IPS-18c (cell line): Measurements from ENCODE around the gene SRSF1.
"Not testable (repeated sequence)": the region's sequence is repeated elsewhere in the genome, so short reads cannot be mapped to it uniquely, and the experiment has no call there.

ENCODE experiments used
- H3K4me3 ChIP-seq: 2 replicates; pipeline ENCODE4 v1.7.0; 2013; ENCODE audit warnings: low read depth, mild to moderate bottlenecking, low read length, moderate library complexity; ENCODE audit not compliant: insufficient read depth
- H3K9me3 ChIP-seq: one replicate; pipeline ENCODE4 v1.6.1; 2013; ENCODE audit warnings: mild to moderate bottlenecking, low read length, moderate library complexity; ENCODE audit not compliant: control insufficient read depth, insufficient read depth

Gene SRSF1

DNA sequence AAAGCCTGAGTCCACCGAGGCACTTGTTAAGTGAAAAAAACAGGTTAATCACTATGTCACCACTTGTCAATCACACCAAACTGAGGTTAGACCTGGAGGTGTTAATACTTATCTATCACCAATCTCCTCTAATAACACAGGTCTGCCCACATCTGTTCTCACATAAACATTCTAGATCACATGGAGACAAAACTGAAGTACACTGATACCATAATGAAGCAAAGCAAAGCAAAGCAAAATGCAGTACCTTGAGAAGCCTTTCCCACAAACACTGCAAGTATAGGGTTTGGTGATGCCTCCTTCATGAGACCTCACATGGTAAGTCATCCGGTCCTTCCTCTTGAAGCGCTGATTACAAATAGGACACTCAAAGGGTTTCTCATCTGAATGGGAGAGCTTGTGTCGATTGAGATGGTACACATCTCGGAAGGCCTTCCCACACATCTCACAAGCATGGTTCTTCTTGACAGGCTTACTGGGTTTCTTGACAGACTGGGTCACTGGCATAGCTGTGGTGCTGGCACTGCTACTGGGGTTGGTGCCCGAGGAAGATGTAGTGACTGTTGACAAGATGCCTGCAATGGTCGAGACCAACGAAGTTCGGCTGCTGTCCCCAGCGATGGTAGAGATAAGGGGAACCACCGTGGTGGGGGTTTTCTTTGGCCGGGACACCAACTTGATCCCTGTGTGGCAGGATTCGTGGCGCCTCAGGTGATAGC lies 24.4 kb downstream of the SRSF1 start:
- no peak overlapping the region for H3K4me3 ChIP-seq

DNA sequence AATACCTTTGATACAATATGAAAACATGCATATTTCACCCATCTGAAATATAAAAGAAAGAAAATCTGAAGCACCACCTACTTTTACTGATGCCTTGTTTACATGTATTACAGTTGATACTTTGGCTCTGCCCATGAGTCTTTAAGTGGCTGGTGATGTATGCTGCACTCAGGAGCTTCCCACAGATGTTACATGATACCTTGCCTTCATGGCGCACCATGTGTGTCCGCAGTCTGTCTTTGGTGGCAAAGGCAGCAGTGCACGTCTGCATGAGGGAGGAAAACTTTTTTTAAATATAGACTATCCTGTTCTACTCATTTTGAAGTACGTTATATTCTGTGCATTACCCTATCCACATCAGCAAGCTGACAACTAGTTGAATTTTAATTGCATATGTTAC lies 26.5 kb downstream of the SRSF1 start:
- H3K9me3 ChIP-seq, result no peaks in the 10 kb centered on the region

More for the DNA sequence above, 24.4 kb downstream of the SRSF1 start:
- no peaks in the 10 kb centered on the region for H3K9me3 ChIP-seq

DNA sequence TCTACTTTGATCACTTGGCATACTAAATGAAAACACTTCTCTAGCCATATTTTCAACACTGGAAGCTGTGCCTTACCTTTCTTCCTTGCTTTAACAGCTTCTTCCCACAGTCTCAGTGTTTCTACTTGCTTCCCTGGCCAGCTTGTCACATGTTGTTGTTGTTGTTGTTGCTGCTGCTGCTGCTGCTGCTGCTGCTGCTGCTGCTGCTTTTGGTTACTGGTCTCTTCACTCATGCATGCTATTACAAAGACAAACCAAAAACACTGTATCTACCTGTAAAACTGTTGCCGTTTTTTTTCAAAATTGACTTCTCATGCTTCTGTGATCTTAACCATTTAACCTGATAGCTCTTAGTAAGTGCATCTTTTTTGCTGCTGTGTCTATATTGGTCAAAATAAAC lies 28.0 kb downstream of the SRSF1 start:
- Histone ChIP-seq H3K9me3 (no peaks in the 10 kb centered on the region), H3K4me3 (no peak overlapping the region)

More for the DNA sequence above, 26.5 kb downstream of the SRSF1 start:
- H3K4me3 ChIP-seq, result no peak overlapping the region

DNA sequence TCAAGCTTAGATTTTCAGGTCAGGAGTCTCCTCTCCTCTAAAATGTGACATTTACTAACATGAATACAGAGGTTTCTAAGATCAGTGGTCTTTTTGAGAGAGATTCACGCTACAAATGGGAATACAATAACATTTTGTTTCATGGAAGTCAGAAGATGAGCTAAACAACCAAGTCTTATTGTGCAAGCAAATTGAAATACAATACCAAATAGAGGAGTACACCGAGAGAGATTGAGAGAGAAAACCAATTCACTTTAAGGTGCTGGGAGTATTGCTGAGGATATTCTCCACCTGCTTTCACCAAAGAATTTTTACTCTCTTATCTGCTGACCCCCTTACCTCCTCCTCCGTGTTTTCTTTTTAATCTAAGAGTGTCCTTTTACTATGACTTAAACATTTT lies 30.5 kb downstream of the SRSF1 start:
- H3K4me3 ChIP-seq, result no peak overlapping the region
- no peaks in the 10 kb centered on the region for H3K9me3 ChIP-seq

DNA sequence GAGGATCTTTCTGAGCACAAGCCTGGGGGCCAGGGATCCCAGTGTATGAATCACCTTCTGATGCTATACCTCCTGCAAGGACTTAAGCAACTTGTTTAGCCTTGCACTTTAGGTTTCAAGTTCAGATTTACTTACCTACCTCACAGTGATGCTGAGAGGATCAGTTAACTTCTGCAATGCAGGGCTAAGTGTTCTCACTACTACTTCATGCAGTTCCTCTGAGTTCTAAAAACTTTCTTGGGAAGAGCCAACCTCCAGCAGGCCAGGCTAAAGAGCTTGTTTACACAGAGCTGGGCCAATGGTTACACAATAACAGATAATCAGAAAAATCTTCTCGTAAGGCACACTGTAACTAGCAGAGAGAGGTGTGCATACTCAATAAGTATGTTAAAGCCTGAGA lies 32.0 kb downstream of the SRSF1 start:
- no peaks in the 10 kb centered on the region for H3K9me3 ChIP-seq

DNA sequence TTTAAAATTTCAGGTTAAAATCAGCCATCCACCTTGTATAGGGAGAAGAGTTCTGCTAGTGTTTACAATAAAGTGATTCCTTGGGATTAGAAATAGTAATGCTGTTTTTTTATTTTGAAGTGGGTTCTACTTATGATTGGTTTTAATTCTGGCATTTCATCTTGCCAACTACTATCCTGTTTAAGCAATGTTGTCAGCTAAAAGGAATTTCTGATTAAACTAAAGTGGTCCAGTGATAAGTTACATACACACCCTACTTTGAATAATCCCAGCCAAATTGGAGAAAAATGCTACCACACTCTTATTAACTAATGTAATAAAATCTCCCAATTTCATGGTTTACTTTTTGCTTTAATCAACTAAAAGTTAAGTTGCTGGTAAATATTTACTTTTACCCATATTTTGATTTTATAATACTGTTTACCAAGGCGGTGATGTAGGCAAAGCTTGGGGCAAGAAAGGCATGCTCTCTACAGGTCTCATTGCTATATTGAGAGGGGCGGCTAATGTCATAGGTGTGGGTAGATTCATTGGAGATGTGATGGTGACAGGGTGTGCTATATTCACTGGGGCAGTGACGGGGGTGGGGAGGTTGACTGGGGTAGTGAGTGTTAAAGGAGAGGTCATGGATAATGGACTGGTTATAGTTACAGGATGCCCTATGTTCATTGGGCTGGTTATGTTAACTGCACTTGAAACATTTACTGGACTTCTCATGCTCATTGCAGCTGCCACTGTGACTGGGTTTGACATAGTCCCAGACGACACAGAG lies 32.8 kb downstream of the SRSF1 start:
- H3K4me3 ChIP-seq, H3K9me3 ChIP-seq: not testable (repeated sequence)

More for the DNA sequence above, 32.0 kb downstream of the SRSF1 start:
- H3K4me3 ChIP-seq, result no peak overlapping the region

DNA sequence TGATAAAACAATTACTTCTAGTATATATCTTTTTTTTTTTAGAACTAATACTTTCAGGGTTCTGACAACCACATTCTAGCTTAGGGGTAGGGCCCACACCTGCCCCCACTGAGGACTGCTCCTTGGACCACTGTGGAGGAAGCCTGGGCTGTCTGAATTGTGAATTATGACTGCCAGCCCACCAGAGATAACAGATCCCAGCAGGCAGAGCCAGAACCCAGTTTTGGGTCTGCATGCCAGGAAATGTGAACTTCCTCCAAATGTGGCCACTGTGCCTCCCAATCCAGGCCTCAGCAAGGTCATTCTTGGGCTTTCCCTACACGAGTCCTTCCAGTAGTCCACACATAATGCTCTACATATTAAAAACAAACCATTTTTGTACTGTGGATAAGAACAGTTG lies 34.9 kb downstream of the SRSF1 start:
- H3K4me3 ChIP-seq, result no peak overlapping the region
- H3K9me3 ChIP-seq, result no peaks in the 10 kb centered on the region

DNA sequence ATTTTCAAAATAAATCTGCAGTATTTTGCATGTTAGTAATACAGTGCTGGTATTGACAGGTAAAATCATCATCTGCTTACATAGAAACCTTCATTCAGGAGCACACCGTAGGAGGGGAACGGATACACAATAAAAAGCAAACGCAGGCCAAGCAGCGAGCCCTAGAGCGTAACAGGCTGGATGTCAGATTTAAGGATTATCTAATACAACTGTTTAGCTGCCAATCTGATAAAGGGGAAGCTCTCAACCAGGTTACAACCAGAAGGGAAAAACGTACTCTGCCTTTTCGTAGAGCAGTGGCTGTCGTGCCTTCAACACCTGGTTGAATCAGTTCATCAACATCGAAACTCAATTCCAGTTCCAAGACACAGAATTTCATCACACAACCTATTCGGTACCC lies 35.5 kb downstream of the SRSF1 start:
- Histone ChIP-seq H3K9me3 (no peaks in the 10 kb centered on the region), H3K4me3 (no peak overlapping the region)

DNA sequence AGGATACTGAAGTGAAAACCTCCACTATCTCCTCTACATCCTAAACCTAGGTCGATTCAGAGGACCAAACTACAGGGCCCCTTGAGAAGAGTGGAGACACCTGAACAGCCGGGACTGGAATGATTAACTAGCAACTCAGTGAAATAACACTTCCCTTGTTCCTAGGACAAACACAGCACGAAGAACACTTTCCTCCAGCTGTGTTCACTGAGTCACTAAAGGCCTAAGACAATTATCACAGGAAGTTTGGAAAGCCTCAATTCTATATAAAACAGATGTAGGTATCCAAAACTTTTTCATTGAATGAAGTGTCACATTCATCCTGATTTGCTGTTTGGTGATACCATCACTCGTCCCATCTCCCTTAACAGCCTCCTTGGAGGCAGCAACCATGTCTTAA lies 36.3 kb downstream of the SRSF1 start:
- Histone ChIP-seq H3K4me3 (no peak overlapping the region), H3K9me3 (no peaks in the 10 kb centered on the region)

DNA sequence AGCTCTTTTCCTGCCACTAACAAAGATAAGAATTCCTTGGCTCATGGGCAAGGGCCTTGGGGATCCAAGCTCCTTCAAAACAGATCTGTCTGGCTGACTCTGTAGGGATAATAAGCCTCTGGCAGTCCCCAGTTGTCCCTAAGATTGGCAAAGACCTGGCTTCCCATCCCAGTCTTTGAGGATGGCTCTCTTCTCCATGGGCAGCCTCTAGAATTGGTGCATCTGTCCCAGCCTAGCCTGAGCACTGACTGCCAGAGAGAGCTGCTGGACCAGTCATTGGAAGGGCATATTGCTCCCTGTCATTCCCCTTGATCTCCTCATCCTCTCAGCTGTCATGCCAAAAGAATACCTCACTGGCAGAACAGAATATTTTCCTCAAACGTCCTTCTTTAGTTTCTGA lies 38.6 kb downstream of the SRSF1 start:
- Histone ChIP-seq H3K9me3 (no peaks in the 10 kb centered on the region), H3K4me3 (no peak overlapping the region)

DNA sequence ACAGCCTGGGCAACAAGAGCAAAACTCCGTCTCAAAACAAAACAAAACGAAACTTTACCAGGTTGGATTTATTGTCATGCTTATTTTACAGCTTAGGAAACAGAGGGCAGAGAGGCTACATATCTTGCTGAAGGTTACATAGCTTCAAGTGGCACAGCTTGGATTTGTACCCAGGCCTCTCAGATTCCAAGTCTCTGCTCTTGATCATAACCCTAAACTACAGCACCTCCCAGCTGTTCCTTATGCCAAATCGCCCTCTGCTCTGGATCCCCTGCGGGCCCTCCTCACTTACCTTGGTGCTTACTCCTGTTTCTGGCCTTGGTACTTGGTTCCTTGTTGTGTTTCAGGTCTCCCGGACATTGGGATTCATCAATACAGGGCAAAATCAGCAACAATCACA lies 40.2 kb downstream of the SRSF1 start:
- H3K4me3 ChIP-seq, result no peak overlapping the region
- H3K9me3 ChIP-seq, result no peaks in the 10 kb centered on the region

DNA sequence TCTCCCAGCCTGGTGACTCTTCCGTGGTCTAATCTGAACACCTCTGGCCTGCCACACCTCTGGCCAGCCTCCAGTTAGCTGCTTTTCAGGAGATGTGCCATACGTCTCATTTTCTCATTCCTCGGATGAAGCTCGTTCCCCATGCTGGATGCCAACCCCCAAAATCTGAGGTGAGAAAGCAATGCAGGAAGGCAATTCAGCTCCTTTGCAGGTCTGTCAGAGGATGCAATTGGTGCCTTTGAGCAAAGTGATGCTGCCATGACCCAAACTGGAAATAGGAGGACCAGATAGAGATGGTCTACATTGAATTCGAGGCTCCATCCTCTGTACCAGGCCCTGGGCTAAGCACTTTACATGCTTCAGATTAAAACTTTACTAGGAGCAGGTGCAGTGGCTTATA lies 40.8 kb downstream of the SRSF1 start:
- H3K4me3 ChIP-seq, result no peak overlapping the region
- no peaks in the 10 kb centered on the region for H3K9me3 ChIP-seq

DNA sequence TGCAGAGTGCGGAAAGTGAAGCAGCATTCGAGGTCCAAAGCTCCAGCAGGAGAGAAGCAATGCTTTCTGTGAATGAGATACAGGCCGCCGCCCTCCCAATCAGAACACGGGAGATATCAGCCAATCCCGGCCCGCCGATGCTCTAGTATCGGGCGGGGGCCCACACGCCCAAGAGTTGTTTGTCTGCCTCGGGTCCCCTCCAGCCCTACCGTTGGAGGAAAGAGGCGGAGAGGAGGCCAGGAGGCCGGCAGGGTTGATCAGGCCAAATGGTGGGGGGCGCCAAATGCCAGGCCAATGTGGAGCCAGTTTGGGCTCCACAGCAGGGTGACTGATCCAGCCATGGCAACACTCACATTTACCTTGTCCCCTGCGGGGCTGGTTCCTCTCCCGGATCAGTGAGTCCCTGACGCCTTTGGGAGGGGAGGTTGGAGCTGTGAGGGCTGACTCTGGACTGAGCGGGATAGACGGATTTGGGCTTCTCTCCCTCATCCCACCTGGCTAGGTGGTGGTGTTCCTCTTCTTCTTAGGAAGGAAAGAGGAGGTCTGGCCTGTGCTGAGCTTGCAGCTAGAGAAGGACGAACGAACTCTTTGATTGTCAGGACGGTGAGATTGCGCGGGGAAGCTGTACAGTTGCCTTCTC lies 41.4 kb downstream of the SRSF1 start:
- Histone ChIP-seq H3K4me3 (no peak overlapping the region), H3K9me3 (no peaks in the 10 kb centered on the region)

DNA sequence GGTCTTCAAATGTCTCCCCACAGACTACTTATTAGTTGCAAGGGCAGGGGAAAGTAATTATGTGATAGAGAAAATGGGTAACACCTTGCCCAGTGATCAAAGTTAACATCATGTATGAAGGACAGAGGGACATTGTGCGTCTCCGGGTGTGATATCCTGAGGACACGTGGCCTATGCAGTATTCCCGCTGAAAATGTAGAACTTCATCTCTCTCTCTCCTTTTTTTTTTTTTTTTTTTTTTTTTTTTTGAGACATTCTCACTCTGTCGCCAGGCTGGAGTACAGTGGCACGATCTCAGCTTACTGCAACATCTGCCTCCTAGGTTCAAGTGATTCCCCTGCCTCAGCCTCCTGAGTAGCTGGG lies 43.9 kb downstream of the SRSF1 start:
- no peaks in the 10 kb centered on the region for H3K9me3 ChIP-seq
- no peak overlapping the region for H3K4me3 ChIP-seq

DNA sequence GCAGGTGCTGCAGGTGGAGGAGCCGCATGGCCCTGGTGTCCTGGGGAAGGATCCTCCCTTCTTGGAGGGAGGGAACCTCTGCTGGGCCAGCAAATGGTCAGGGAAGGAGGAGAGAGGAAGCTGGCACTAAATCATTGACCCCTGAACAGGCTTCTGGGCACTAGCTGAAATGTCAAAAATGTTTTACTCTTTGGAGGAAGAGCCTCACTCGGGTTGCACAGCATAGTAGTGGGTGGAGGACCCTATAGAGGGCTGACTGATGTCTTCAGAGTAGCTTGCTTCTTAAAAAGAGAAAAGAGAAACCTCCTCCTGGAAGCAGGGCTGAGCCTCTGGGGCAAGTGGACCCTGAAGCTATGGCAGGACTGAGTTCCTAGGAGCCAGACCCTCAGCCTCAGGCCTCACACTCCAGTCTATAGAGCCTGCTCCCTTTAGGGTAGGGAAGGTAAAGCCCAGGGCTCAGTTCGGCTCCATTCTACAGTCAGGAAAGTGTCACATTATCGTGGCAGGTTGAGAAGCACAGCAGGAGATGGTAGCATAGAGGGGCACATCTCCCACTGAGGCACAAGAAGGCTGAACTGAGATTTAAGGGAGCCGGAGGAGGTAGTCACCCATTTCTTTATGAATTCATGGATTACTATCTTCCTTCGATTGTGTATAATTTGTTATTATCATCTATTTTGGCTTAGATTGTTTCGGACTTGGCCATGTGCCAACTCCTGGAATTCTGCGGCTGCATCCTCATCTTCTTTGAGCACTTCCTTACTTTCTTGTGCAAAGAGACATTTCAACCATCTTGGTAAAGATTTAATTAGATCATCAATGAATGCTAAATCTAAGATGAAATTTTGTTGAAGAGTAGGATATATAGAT lies 44.5 kb downstream of the SRSF1 start:
- H3K4me3 ChIP-seq, result no peak overlapping the region
- no peaks in the 10 kb centered on the region for H3K9me3 ChIP-seq

DNA sequence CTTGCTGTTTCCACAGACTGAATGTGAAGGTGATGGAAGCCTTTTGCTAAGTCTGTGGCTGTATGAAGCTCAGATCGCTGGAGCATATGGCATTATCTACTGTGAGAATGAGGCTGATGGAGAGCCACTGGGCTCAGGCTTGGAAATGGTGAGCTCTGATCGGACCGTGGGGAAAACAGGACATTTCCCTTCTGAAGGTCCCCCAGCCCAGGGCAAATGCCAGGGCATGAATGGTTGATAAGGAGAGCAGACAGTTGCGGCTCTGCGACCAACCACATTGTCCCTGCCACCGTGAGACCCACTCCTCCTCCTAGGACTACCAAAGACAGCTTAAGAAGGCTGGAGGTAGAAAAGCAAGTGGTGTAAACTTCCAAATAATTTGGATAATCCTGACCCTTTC lies 47.1 kb downstream of the SRSF1 start:
- Histone ChIP-seq H3K4me3 (no peak overlapping the region), H3K9me3 (no peaks in the 10 kb centered on the region)

DNA sequence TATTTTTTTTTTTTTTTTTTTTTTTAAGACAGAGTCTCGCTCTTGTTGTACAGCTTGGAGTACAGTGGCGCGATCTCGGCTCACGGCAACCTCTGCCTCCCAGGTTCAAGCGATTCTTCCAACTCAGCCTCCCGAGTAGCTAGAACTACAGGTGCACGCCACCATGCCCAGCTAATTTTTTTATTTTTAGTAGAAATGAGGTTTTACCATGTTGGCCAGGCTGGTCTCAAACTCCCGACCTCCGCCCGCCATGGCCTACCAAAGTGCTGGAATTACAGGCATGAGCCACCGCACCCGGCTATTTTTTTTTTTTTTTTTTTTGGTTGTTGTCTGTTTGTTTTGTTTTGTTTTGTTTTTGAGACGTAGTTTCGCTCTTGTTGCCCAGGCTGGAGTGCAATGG lies 48.7 kb downstream of the SRSF1 start:
- H3K4me3 ChIP-seq, H3K9me3 ChIP-seq: not testable (repeated sequence)
